ENCODE results near the gene TTC33.

TTC33 gene

DNA sequence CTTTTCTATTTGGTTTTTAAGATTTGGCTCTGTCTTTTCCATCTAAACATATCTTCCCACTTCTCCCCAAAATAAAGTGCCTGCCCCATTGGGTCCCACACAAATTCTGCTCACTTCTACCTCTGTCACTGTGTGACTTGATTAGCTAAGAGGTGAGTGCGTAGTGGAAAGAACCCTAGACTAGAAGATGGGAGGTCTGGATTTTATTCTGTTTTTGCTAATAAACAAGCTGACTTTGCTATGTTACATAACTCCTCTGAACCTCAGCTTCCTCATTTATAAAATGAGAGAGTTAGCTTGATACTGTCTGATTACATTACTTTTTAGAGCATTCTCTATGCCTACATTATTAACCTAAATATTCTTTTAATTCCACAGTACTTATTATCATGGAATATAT is 127.4 kb downstream of the TTC33 start:
- no peak overlapping the region for H3K4me3 ChIP-seq (ENCODE audit: control insufficient read depth, low read depth, low read length)
- TF ChIP-seq, protein P1, sequence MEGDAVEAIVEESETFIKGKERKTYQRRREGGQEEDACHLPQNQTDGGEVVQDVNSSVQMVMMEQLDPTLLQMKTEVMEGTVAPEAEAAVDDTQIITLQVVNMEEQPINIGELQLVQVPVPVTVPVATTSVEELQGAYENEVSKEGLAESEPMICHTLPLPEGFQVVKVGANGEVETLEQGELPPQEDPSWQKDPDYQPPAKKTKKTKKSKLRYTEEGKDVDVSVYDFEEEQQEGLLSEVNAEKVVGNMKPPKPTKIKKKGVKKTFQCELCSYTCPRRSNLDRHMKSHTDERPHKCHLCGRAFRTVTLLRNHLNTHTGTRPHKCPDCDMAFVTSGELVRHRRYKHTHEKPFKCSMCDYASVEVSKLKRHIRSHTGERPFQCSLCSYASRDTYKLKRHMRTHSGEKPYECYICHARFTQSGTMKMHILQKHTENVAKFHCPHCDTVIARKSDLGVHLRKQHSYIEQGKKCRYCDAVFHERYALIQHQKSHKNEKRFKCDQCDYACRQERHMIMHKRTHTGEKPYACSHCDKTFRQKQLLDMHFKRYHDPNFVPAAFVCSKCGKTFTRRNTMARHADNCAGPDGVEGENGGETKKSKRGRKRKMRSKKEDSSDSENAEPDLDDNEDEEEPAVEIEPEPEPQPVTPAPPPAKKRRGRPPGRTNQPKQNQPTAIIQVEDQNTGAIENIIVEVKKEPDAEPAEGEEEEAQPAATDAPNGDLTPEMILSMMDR (IDR thresholded peaks at IDR 0.05; ENCODE audit: control insufficient read depth, insufficient read depth, low read depth, low read length, missing control alignments) = no peak
- no peak for DNase-seq (ENCODE audit: low read depth)

DNA sequence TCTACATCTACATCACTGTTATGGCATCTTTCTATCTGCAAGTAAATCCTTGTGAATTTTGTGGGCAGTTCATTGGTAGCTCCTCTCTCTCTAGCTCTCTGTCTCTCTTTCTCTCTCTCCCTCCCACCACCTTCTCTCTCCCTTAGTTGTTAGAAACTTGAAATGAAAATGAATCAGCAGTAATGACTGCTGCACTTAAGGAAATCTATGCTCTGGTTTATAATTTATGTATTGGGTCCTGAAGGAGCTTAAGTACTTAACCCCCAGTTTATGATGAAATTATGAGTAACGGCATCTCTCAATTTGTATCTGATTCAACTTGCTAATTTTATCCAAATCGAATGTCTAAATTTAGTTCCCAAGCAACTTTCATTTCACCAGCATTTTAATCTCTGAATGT is 128.1 kb downstream of the TTC33 start:
- DNase-seq (ENCODE audit: low read depth) = peak; percentile 61
- TF ChIP-seq, protein P1 (IDR thresholded peaks at IDR 0.05; ENCODE audit: control insufficient read depth, insufficient read depth, low read depth, low read length, missing control alignments) = no peak
- H3K4me3 ChIP-seq (ENCODE audit: control insufficient read depth, low read depth, low read length) = no peak overlapping the region

DNA sequence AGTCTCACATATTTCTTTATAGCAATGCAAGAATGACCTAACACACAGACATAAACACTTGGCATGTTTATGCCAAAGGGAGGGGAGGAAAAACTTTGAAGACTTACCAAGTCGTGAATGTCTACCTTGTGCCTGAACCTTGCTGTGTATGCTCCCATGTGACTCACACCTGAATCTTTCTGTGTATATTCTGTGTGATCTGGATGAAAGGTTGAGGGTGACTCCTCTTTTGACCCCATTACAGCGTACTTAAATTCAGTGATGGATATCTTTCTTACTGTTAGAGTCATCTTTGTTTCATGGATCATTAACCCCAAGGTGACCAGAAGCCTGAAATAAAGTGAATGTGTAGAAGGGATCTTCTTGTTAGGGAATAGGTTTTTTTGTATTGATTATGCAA is 129.0 kb downstream of the TTC33 start:
- no peak overlapping the region for H3K4me3 ChIP-seq (ENCODE audit: control insufficient read depth, low read depth, low read length)
- TF ChIP-seq, protein P1 (IDR thresholded peaks at IDR 0.05; ENCODE audit: control insufficient read depth, insufficient read depth, low read depth, low read length, missing control alignments) = no peak
- no peak for DNase-seq (ENCODE audit: low read depth)

DNA sequence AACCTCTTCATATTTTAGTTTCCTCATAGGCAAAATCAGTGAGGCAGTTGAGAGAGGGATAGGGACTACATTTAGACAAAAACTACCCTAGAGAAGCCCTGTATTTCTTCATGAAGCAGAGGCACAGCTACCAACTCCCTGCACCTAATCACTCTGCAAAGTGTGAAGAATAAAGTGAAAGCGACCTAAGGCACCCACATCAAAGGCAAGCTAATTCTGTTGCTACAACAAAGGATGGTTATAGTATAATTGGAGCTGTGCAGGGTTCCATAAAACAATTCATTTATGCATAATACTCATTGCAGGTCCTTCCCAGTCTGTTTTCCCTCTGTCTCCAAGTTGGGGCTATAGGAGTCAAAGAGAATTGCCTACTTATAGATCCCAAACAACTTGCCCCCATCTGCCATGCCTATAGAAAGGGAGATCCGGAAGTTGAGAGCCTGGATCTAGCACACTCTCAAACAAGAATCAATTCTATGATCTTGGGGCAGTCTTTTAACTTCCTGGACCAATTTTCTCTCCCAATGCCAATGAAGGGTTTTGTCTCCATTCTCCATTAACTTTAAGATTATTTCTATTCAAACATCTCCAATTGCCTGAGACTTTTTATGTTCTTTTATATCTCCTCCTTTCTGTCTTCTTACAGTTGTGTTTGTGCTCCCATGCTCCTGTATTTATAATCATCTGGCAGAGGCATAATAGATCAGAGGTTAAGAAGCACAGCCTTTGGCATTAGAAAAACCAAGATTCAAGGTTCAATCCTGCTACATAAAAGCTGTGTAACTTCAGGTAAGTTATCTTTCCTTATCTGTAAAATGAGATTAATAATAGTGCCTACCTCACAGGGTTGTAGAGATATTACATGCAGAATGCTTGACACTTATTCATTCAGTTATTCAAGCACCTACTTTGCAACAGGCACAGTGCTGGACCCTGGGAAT is 132.0 kb downstream of the TTC33 start:
- no peak overlapping the region for H3K4me3 ChIP-seq (ENCODE audit: control insufficient read depth, low read depth, low read length)
- DNase-seq (ENCODE audit: low read depth) = no peak
- TF ChIP-seq, protein P1 (IDR thresholded peaks at IDR 0.05; ENCODE audit: control insufficient read depth, insufficient read depth, low read depth, low read length, missing control alignments) = no peak

DNA sequence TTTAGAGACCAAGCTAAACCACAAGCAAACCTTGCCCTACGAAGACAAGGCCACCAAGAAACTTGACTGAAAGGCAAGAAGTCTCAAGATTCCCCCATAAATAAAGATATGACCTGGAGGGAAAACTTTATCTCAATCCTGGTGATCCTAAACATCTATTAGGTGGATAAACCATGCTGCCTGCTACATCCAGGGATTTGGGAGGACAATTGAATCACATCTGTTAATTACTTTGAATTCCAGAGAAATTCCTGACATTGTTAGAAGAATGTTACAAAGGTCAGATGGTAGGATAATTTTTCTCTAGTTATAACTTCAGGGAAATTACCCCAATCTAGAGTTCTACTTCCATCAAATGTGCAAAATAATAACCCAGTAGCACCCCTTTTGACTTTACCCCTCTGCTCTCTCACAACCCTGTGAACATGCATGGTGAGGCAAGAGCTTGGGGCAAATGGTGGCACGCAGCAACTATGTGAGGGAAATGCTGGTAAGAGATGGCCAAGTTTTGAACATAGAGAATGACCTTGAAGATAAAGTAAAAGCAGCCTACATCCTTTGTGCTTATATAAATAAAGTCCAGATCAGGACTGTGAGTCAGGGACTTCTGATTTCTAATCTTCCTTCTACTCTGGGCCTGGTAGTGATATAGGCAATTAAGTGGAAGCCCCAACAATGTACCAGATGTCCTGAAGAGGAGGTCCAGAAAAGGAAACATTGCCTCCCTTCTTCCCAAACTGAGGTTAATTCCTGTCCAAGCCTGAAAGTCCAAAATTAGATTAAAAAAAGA is 133.1 kb downstream of the TTC33 start:
- TF ChIP-seq, protein P1 (IDR thresholded peaks at IDR 0.05; ENCODE audit: control insufficient read depth, insufficient read depth, low read depth, low read length, missing control alignments) = no peak
- no peak for DNase-seq (ENCODE audit: low read depth)
- no peak overlapping the region for H3K4me3 ChIP-seq (ENCODE audit: control insufficient read depth, low read depth, low read length)

DNA sequence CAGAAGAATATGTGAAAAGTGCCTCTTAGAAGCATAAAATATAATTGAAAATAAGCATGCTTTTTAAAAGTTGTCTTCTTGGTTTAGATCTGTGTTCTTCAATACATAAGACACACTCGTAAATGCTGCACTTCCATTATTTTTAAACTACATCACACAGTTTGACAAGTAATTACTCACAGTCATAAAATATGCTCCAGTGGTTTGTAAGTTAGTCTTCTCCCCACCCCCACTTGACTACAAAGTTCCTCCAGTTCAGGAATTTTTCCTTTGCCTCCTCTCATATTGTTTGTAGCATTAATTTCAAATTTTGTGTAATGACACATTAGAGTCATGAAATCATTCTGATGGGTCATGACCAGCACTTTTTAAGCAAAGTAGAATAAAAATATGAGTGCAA is 136.3 kb downstream of the TTC33 start:
- TF ChIP-seq, protein P1 (IDR thresholded peaks at IDR 0.05; ENCODE audit: control insufficient read depth, insufficient read depth, low read depth, low read length, missing control alignments) = no peak
- no peak overlapping the region for H3K4me3 ChIP-seq (ENCODE audit: control insufficient read depth, low read depth, low read length)
- no peak for DNase-seq (ENCODE audit: low read depth)

All from AG09309 (cell line).